SK-N-MC (cell line): ENCODE results near the gene RNF150.

ENCODE experiments used
- EZH2 ChIP-seq: fragments of 200-600 bp; sonication (generic); IDR thresholded peaks from one replicate; pipeline ENCODE4 v1.6.1; 2017; ENCODE audit warnings: antibody characterized with exemption
- POLR2AphosphoS5 ChIP-seq: IDR thresholded peaks from 2 replicates; pipeline ENCODE4 v1.6.1; 2012; ENCODE audit warnings: mild to moderate bottlenecking, low read depth, low read length, borderline replicate concordance

GRCh38 chr4:141121101-141121500, 12.2 kb downstream of the RNF150 start:
- TF ChIP-seq POLR2AphosphoS5 (no peak), EZH2 (no peak)
